Neuronal stem cell (in vitro differentiated cells): ENCODE data around the gene ARHGAP33.

ENCODE experiments used
- DNase-seq: peaks from one replicate; pipeline ENCODE4 v3.0.0-alpha.2; 2013; ENCODE audit warnings: low spot score
- H2AFZ ChIP-seq: one replicate; pipeline ENCODE4 v1.6.1; 2013; ENCODE audit warnings: mild to moderate bottlenecking, low read length, inconsistent platforms
- H2AK5ac ChIP-seq: 2 replicates; pipeline ENCODE4 v1.6.1; 2013; ENCODE audit warnings: low read depth, mild to moderate bottlenecking, inconsistent platforms, low read length, moderate library complexity, mixed read lengths
- H2BK120ac ChIP-seq: 2 replicates; pipeline ENCODE4 v1.6.1; 2013; ENCODE audit warnings: low read depth, mild to moderate bottlenecking, inconsistent platforms, low read length, moderate library complexity, mixed read lengths
- H2BK12ac ChIP-seq: one replicate; pipeline ENCODE4 v1.6.1; 2013; ENCODE audit warnings: low read length, inconsistent platforms
- H2BK15ac ChIP-seq: 2 replicates; pipeline ENCODE4 v1.6.1; 2013; ENCODE audit warnings: mild to moderate bottlenecking, low read length, inconsistent platforms, mixed read lengths
- H2BK5ac ChIP-seq: one replicate; pipeline ENCODE4 v1.6.1; 2013; ENCODE audit warnings: inconsistent platforms, mild to moderate bottlenecking, low read length, moderate library complexity
- H3K14ac ChIP-seq: one replicate; pipeline ENCODE4 v1.6.1; 2013; ENCODE audit warnings: low read length, inconsistent platforms
- H3K18ac ChIP-seq: 2 replicates; pipeline ENCODE4 v1.6.1; 2013; ENCODE audit warnings: low read length, inconsistent platforms
- H3K23ac ChIP-seq: 2 replicates; pipeline ENCODE4 v1.6.1; 2013; ENCODE audit warnings: low read depth, mild to moderate bottlenecking, mixed read lengths, low read length, inconsistent platforms; ENCODE audit not compliant: poor library complexity
- H3K27ac ChIP-seq: replicated peaks from 3 replicates; pipeline ENCODE4 v1.5.1; 2013; ENCODE audit warnings: low read length, inconsistent platforms
- H3K27me3 ChIP-seq, 3 experiments: 2 replicates each; pipeline ENCODE4 v1.6.1; 2013; ENCODE audit warnings: low read length in 3 of 3, mild to moderate bottlenecking in 2 of 3, inconsistent platforms in 1 of 3, low read depth in 1 of 3, mixed read lengths in 1 of 3, moderate library complexity in 1 of 3; ENCODE audit not compliant: control insufficient read depth in 3 of 3, insufficient read depth in 3 of 3
- H3K36me3 ChIP-seq, 2 donors: replicated peaks in 1 of 2; 2 replicates each; pipeline ENCODE4 v1.6.1; 2013; ENCODE audit warnings: low read length in 2 of 2; ENCODE audit not compliant: control insufficient read depth in 2 of 2, insufficient read depth in 2 of 2
- H3K4ac ChIP-seq: 2 replicates; pipeline ENCODE4 v1.6.1; 2013; ENCODE audit warnings: inconsistent platforms, mild to moderate bottlenecking, low read length, moderate library complexity
- H3K4me1 ChIP-seq, 2 donors: 1 replicate in 1 of 2; 2 replicates in 1 of 2; pipeline ENCODE4 v1.6.1; 2013; ENCODE audit warnings: low read length in 2 of 2, low read depth in 1 of 2; ENCODE audit not compliant: control insufficient read depth in 2 of 2, insufficient read depth in 1 of 2
- H3K4me2 ChIP-seq: one replicate; pipeline ENCODE4 v1.6.1; 2013; ENCODE audit warnings: mild to moderate bottlenecking, low read length, inconsistent platforms; ENCODE audit not compliant: insufficient read depth, poor library complexity, severe bottlenecking
- H3K4me3 ChIP-seq, 2 donors: 2 replicates each; pipeline ENCODE4 v1.5.1; 2013; ENCODE audit warnings: low read length in 2 of 2, mild to moderate bottlenecking in 2 of 2, inconsistent platforms in 1 of 2, moderate library complexity in 1 of 2
- H3K79me1 ChIP-seq: one replicate; pipeline ENCODE4 v1.6.1; 2013; ENCODE audit warnings: low read depth, mild to moderate bottlenecking, inconsistent platforms, low read length, moderate library complexity
- H3K9ac ChIP-seq: one replicate; pipeline ENCODE4 v1.6.1; 2013; ENCODE audit warnings: mild to moderate bottlenecking, low read depth, low read length, inconsistent platforms; ENCODE audit not compliant: poor library complexity
- H3K9me3 ChIP-seq, 2 donors: replicated peaks in 1 of 2; 2 replicates each; pipeline versions ENCODE3 to v1.6.1; 2013; ENCODE audit warnings: low read length in 2 of 2, mild to moderate bottlenecking in 2 of 2, inconsistent platforms in 1 of 2, low read depth in 1 of 2, mixed read lengths in 1 of 2, moderate library complexity in 1 of 2; ENCODE audit not compliant: control insufficient read depth in 2 of 2, insufficient read depth in 1 of 2
- H4K8ac ChIP-seq: one replicate; pipeline ENCODE4 v1.6.1; 2013; ENCODE audit warnings: low read depth, mild to moderate bottlenecking, inconsistent platforms, low read length, moderate library complexity
- H4K91ac ChIP-seq: one replicate; pipeline ENCODE4 v1.6.1; 2013; ENCODE audit warnings: low read length, low read depth, mild to moderate bottlenecking, inconsistent platforms; ENCODE audit not compliant: poor library complexity
- WGBS, 2 donors: extraction: QIAGEN DNeasy Blood & Tissue Kit; methylation state at CpG; one replicate each; pipeline ENCODE4 v1.1.7; 2013; ENCODE audit warnings: missing lambda C conversion rate in 2 of 2, mixed read lengths in 1 of 2; ENCODE audit not compliant: insufficient read length in 2 of 2, insufficient replicate concordance in 1 of 2; ENCODE audit errors: extremely low coverage in 2 of 2; 5-methylcytosine and 5-hydroxymethylcytosine counted together

The ARHGAP33 gene

DNA sequence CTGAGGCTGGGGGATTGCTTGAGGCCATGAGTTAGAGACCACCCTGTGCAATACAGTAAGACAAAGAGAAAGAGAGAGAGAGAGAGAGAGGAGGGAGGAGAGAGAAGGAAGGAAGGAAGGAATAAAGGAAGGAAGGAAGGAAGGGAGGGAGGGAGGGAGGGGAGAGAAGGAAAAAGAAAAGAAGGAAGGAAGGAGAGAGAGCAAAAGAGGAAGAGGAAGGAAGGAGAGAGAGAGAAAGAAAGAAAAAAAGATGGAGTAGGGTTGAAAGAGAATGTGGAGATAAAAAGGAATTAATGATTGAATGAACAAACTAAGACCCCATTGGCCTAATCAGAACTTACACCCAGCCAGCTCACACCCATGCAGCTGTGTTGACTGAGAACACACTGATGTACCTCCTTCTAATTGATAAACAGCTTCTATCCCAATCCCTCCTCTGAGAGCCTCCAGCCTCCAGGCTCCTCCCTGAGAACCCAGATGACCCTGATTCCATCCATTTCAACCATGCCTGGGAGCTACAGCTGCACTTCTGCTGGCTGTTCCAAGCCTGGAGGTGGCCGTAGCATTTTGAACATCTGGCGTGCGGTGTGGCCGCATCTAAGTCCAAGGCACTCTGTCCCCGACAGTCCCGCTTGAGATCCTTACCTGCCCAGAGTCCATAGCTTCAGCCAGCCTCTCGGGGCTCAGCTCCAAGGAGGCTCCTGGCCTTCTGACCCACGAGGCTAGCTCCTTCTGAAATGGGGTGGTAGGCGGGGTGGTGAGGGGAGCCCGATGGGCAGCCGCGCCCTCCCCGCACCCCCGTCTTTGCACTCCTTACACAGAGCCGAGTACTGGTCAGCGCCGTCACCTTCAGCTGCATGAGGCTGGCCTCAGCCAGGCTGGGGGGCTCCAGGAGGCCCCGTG, 36.2 kb downstream of the ARHGAP33 start:
- no peak overlapping the region for H2AK5ac ChIP-seq
- peak overlapping the region; percentile 71 for H3K14ac ChIP-seq
- peak overlapping the region; percentile 44 for H3K9ac ChIP-seq
- no peak overlapping the region for H2BK12ac ChIP-seq
- no CpG with 5 or more reads among the region's 18 CpGs for WGBS, 2 donors
- H3K9me3 ChIP-seq = no peaks in the 10 kb centered on the region
- no peak overlapping the region for H2BK120ac ChIP-seq
- no peak overlapping the region for H3K4ac ChIP-seq
- no peak overlapping the region for H3K4me3 ChIP-seq
- peaks cover 1% of the 10 kb centered on the region for H3K79me1 ChIP-seq
- H3K27me3 ChIP-seq = peaks cover 0 to 11% (median 0%) of the 10 kb centered on the region in 3 experiments
- H3K36me3 ChIP-seq = no peaks in the 10 kb centered on the region
- peak overlapping the region; percentile 49 for H2BK15ac ChIP-seq
- H3K18ac ChIP-seq = peak overlapping the region; percentile 76
- no peak overlapping the region for H4K91ac ChIP-seq
- peak overlapping the region; percentile 66 for H2BK5ac ChIP-seq
- no peak overlapping the region for H3K27ac ChIP-seq
- no peak overlapping the region for H4K8ac ChIP-seq
- H3K4me1 ChIP-seq = no peaks in the 10 kb centered on the region
- H2AFZ ChIP-seq = no peak overlapping the region
- peak overlapping the region; percentile 65 for H3K23ac ChIP-seq
- DNase-seq = no peak
- no peak overlapping the region for H3K4me2 ChIP-seq

DNA sequence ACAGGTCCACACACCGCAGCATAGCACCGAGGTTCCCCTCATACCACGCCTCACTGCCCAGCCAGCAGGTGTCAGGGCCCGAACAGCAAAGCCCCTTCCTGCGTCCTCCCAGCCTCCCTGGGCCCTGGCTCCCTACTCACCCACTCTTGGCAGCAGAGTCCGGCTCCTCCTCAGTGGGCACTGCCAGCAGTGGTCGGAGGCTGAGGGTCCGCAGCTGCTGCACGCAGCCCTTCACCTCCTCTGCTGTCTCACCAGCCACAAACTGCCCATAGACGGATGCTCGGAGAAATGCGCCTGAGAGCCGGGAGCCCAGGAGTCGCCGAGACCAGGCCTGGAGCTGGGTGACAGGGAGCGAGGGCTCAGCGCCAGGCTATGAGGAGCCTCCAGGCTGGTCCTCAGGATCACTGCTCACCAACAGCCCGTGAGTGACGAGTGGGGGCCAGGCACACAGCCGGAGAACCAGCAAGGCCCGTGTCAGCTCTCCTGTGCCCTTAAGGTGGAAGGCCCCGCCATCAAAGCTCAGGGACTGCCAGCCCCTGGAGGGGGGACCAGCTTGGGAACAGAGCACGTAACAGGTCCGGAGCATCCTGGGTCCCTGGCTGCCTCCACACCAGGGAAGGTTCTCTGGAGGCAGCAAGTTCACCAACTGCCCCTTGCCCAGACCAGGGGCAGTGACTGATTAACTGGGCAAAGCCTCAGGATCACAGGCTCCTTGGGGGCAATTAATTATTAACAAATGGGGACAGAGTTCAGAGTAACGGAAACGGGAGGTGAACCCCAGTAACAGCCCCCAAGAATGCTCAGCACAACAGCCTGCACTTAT, 37.1 kb downstream of the ARHGAP33 start, which contains the start of gene PRODH2:
TSS of gene PRODH2 (minus strand) at position 626 of the 823 bp plus-strand sequence. CDS start at position 586, 40 bp downstream.
- Histone ChIP-seq H4K8ac (peak within 1 kb of the TSS; percentile 17), H3K4me3 (no peak within 1 kb of the TSS), H2BK15ac (peak within 1 kb of the TSS; percentile 49), H3K4me1 (no peaks in the 10 kb centered on the region), H3K23ac (peak within 1 kb of the TSS; percentile 73), H3K36me3 (no peaks in the 10 kb centered on the region), H2AK5ac (peak within 1 kb of the TSS; percentile 21), H2BK12ac (peak within 1 kb of the TSS; percentile 73), H3K18ac (peak within 1 kb of the TSS; percentile 76), H2BK5ac (peak within 1 kb of the TSS; percentile 66), H2BK120ac (no peak within 1 kb of the TSS), H3K4me2 (no peak within 1 kb of the TSS), H3K14ac (peak within 1 kb of the TSS; percentile 71), H3K79me1 (no peaks in the 10 kb centered on the region), H3K27ac (no peak within 1 kb of the TSS), H3K27me3 (peaks cover 0 to 11% (median 0%) of the 10 kb centered on the region in 3 experiments), H3K4ac (no peak within 1 kb of the TSS), H3K9me3 (no peaks in the 10 kb centered on the region), H2AFZ (no peak within 1 kb of the TSS), H4K91ac (no peak within 1 kb of the TSS), H3K9ac (peak within 1 kb of the TSS; percentile 44)
- WGBS, 2 donors = no CpG with 5 or more reads among the region's 26 CpGs
- no peak for DNase-seq

DNA sequence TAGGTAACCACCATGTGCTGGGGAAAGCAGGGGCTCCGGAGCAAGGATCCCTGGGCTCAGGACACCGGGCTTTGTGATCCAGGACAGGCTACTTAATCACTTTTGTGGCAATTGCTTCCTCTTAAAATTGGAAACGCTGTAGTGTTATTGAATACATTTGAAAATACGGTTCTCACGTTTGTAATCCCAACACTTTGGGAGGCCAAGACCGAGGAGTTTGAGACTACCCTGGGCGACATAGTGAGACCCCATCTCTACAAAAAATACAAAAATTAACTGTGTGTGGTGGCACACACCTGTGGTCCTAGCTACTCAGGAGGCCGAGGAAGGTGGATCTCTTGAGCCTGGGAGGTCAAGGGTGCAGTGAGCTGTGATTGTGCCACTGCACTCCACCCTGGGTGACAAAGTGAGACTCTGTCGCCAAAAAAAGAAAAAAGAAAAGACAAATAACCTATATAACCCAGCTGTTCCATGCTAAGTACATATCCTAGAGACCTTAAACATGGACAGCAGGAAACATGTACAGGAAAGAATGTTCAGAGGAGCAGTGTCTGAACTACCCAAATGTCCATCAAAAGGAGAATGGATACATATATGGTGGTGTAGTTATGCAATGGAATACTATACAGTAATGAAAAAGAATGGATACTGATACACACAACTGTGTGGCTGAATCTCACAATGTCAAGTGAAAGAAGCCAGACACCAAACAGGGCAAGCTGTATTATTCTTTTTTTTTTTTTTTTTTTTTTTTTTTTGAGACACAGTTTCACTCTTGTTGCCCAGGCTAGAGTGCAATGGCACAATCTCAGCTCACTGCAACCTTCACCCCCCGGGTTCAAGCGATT, 37.9 kb downstream of the ARHGAP33 start:
- H2AFZ ChIP-seq = no peak overlapping the region
- WGBS, 2 donors = no CpG with 5 or more reads among the region's 11 CpGs
- no peak overlapping the region for H4K8ac ChIP-seq

More for the DNA sequence above, 37.9 kb downstream of the ARHGAP33 start:
- H3K18ac ChIP-seq = no peak overlapping the region
- DNase-seq = no peak
- no peak overlapping the region for H3K23ac ChIP-seq
- no peaks in the 10 kb centered on the region for H3K79me1 ChIP-seq
- H3K9ac ChIP-seq = no peak overlapping the region
- no peak overlapping the region for H3K4me3 ChIP-seq
- H3K27ac ChIP-seq = no peak overlapping the region
- no peak overlapping the region for H4K91ac ChIP-seq
- no peaks in the 10 kb centered on the region for H3K9me3 ChIP-seq
- no peaks in the 10 kb centered on the region for H3K36me3 ChIP-seq
- no peak overlapping the region for H3K4ac ChIP-seq
- H2BK12ac ChIP-seq = no peak overlapping the region
- H3K14ac ChIP-seq = no peak overlapping the region
- no peak overlapping the region for H2BK120ac ChIP-seq
- peaks cover 0 to 11% (median 0%) of the 10 kb centered on the region in 3 experiments for H3K27me3 ChIP-seq
- no peak overlapping the region for H2BK5ac ChIP-seq
- H2BK15ac ChIP-seq = no peak overlapping the region
- H2AK5ac ChIP-seq = no peak overlapping the region
- no peak overlapping the region for H3K4me2 ChIP-seq
- no peaks in the 10 kb centered on the region for H3K4me1 ChIP-seq
